LNCaP clone FGC (cell line): ENCODE measurements around the gene ARID1B.

Source experiments
- DNase-seq: peaks from one replicate; pipeline ENCODE4 v3.0.0-alpha.2; 2011; ENCODE audit warnings: low read depth
- H3K4me3 ChIP-seq: 2 replicates; pipeline ENCODE4 v1.5.1; 2011; ENCODE audit warnings: mild to moderate bottlenecking, low read depth, low read length, control low read depth
- TF ChIP-seq, protein P1 (sequence below): IDR thresholded peaks from 2 replicates; pipeline ENCODE4 v1.5.1; 2012; ENCODE audit warnings: mild to moderate bottlenecking; ENCODE audit not compliant: control insufficient read depth, insufficient read depth; ENCODE audit errors: extremely low read depth

Gene ARID1B

DNA sequence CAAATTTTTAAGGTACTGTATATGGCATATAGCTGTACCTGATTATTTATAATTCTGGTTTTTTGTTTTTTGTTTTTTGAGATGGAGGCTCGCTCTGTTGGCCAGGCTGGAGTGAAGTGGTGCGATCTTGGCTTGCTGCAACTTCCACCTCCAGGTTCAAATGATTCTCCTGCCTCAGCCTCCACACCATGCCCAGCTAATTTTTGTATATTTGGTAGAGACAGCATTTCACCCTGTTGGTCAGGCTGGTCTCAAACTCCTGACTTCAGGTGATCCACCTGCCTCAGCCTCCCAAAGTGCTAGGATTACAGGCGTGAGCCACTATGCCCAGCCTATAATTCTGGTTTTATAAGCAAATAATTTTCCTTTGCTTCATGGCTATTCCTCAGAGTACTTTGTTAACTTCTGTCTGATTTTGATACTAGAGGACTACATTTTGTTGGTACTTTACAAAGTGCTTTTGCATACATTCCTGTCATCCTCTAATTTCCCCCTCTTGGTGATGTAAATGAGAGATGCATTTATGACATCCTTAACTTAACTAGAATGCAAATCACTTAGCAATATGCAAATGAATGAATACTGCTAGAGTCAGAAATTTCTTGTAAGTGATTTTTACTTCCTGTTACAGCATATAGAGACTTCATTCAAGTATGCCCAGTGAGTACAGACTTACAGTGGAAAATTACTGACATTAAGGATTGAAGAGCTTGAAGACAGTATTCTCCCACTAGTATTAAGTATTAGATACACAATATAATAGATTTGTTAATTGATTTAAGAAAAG lies 35.7 kb upstream of the ARID1B start:
- DNase-seq: no peak
- TF ChIP-seq, protein P1, sequence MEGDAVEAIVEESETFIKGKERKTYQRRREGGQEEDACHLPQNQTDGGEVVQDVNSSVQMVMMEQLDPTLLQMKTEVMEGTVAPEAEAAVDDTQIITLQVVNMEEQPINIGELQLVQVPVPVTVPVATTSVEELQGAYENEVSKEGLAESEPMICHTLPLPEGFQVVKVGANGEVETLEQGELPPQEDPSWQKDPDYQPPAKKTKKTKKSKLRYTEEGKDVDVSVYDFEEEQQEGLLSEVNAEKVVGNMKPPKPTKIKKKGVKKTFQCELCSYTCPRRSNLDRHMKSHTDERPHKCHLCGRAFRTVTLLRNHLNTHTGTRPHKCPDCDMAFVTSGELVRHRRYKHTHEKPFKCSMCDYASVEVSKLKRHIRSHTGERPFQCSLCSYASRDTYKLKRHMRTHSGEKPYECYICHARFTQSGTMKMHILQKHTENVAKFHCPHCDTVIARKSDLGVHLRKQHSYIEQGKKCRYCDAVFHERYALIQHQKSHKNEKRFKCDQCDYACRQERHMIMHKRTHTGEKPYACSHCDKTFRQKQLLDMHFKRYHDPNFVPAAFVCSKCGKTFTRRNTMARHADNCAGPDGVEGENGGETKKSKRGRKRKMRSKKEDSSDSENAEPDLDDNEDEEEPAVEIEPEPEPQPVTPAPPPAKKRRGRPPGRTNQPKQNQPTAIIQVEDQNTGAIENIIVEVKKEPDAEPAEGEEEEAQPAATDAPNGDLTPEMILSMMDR: no peak
- no peak overlapping the region for H3K4me3 ChIP-seq

DNA sequence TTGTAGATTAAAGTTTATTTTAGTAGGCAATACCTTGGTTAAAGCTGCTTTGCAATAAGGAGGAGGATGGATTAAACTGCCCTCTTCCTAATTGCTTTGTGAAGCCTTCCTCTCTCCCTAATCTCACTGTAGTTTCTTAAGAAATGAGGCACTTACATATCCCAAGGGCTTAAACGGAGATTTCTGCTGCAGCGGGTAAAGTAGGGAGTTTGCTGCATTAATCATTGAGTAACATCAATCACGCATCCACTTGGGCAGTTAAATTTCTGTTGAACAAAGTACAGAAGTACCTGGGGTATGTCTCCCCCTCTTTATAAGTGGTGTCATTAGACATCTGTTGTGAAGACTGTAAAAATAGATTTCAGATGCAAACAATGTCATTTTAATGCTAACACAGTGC lies 29.5 kb upstream of the ARID1B start:
- no peak overlapping the region for H3K4me3 ChIP-seq
- TF ChIP-seq, protein P1: no peak
- DNase-seq: no peak

DNA sequence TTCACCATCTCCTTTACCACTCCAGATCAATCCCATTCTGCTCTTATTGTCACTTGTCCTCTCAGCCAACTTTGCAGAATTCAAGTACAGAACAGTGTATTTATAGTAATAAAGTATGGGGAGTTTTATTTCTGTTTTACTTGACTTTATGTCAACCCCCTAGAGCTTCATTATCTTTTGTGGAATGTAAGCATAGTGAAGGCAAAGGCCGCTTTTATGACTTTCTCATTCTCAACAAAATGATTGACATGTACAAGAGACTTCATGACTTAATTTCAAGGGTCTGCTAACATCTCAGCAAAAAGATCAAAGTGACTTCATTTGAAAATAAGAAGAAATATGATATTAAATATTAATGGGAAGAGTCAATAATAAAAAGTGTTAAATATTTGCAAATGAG lies 28.7 kb upstream of the ARID1B start:
- TF ChIP-seq, protein P1: no peak
- DNase-seq: no peak
- no peak overlapping the region for H3K4me3 ChIP-seq

DNA sequence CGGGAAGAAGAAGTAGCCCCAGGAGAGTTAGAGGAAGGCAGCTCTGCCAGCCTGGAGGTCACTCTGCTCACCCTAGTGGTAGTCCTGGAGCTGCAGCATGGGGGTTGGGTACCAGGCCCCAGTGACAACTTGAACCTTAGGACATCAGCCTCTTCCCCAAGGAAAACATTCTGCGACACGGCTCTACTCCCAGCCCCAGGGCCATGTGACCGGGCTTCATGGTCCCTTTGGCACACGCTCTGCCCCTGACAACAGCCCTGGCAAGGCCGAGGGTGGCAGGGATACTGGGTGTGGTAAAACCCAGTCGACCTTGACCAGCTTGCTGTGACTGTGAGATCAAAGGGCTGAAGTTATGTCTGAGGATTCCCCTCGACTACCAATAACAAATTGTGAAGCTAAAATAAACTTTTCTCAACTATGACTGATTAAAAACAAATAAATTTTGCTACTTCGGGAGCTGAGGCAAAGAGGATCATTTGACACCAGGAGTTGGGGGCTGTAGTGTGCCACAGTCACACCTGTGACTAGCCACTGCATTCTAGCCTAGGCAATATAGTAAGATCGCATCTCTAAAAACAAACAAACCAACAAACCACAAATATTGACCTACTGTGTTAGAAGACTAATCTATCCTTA lies 24.4 kb upstream of the ARID1B start:
- no peak overlapping the region for H3K4me3 ChIP-seq
- TF ChIP-seq, protein P1: no peak
- no peak for DNase-seq

DNA sequence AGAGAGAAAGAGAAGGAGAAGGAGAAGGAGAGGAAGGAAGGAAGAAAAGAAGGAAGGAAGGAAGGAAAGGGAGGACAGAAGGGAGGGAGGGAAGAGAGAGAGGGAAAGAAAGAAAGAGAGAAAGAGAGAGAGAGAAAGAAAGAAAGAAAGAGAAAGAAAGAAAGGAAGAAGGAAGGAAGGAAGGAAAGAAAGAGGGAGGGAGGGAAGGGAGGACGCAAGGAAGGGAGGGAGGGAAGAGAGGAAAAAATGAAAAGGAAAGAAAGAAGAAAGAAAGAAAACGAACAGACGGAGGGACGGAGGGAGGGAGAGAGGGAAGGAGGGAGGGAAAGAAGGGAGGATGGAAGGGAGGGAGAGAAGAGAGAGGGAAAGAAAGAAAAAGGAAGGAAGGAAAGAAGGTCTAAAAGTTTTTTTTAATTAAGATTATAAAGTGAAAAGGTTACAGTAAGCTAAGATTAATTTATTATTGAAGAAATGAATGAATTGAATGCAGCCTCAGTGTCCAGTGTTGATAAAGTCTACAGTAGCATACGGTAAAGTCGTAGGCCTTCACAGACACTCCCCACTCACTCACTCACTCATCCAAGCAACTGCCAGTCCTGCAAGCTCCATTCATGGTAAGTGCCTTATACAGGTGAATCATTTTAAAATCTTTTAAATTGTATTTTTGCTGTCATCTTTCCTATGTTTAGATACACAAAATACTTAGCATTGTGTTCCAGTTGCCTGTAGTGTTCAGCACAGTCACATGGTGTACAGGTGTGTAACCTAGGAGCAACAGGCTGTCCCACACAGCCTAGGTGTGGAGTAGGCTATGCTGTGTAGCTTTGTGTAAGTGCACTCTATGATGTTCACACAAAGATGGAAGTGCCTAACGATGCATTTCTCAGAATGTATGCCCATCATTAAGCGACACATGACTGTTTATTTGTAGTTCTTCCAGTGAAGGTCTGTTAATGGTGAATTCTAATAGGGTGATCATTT lies 20.3 kb upstream of the ARID1B start:
- TF ChIP-seq, protein P1: no peak
- DNase-seq: no peak
- no peak overlapping the region for H3K4me3 ChIP-seq

DNA sequence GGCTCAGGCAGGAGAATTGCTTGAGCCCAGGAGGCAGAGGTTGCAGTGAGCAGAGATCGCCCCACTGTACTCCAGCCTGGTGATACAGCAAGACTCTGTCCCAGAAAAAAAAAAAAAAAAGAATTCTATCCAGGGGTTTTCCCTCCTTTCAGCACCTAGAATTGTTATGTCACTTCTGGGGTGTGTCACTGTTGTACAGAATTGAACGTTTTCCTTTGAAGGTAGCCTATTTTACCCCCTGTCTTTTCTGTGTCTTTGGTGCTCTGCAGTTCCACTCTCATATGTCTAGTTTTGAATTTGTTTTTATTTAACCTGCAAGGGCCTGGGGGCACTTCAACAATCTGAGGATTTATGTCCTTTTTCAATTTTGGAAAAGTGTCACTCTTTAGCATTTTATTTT lies 19.3 kb upstream of the ARID1B start:
- TF ChIP-seq, protein P1: no peak
- no peak for DNase-seq
- H3K4me3 ChIP-seq: no peak overlapping the region
